Duodenal mucosa (tissue), 2 donors: ENCODE measurements around the gene LRRFIP1.
"Not testable (repeated sequence)": the region's sequence is repeated elsewhere in the genome, so short reads cannot be mapped to it uniquely, and the experiment has no call there.

ENCODE experiments used
- H3K27ac ChIP-seq: one replicate; pipeline ENCODE4 v1.7.0; 2013; ENCODE audit warnings: low read depth, low read length
- H3K27me3 ChIP-seq, 2 donors: one replicate each; pipeline ENCODE4 v1.7.0; 2013; ENCODE audit warnings: low read length in 2 of 2, control low read depth in 1 of 2; ENCODE audit not compliant: insufficient read depth in 2 of 2, control insufficient read depth in 1 of 2
- H3K36me3 ChIP-seq, 2 donors: one replicate each; pipeline ENCODE4 v1.7.0; 2013; ENCODE audit warnings: low read length in 2 of 2, control low read depth in 1 of 2; ENCODE audit not compliant: insufficient read depth in 2 of 2, control insufficient read depth in 1 of 2
- H3K4me1 ChIP-seq, 2 donors: one replicate each; pipeline ENCODE4 v1.7.0; 2013; ENCODE audit warnings: low read length in 2 of 2, control low read depth in 1 of 2; ENCODE audit not compliant: insufficient read depth in 2 of 2, control insufficient read depth in 1 of 2
- H3K4me3 ChIP-seq, 2 donors: one replicate each; pipeline ENCODE4 v1.7.0; 2013; ENCODE audit warnings: low read length in 2 of 2, low read depth in 1 of 2
- H3K9ac ChIP-seq, 2 donors: one replicate each; pipeline ENCODE4 v1.7.0; 2013; ENCODE audit warnings: low read length in 2 of 2, low read depth in 1 of 2
- H3K9me3 ChIP-seq, 2 donors: one replicate each; pipeline ENCODE4 v1.7.0; 2013; ENCODE audit warnings: low read length in 2 of 2, control low read depth in 1 of 2; ENCODE audit not compliant: control insufficient read depth in 1 of 2

LRRFIP1 gene

GRCh38 chr2:237688081-237688480 lies 60.7 kb downstream of the LRRFIP1 start:
- H3K27me3 ChIP-seq = no peaks in the 10 kb centered on the region
- no peaks in the 10 kb centered on the region for H3K36me3 ChIP-seq
- peak overlapping the region; percentile 47 for H3K27ac ChIP-seq
- no peaks in the 10 kb centered on the region for H3K9me3 ChIP-seq
- H3K4me3 ChIP-seq = no peak overlapping the region
- H3K9ac ChIP-seq = peak overlapping the region; percentile 35 to 37
- H3K4me1 ChIP-seq = peaks cover 24 to 29% of the 10 kb centered on the region in 2 donors

GRCh38 chr2:237688541-237688940 lies 61.2 kb downstream of the LRRFIP1 start:
- not testable (repeated sequence) for H3K27me3 ChIP-seq, H3K36me3 ChIP-seq, H3K9me3 ChIP-seq, H3K9ac ChIP-seq, H3K4me3 ChIP-seq
- H3K27ac ChIP-seq = peak overlapping the region; percentile 47
- H3K4me1 ChIP-seq = peaks cover 28 to 31% of the 10 kb centered on the region in 2 donors

- Histone ChIP-seq H3K9me3 (no peaks in the 10 kb centered on the region), H3K27ac (no peak overlapping the region), H3K27me3 (no peaks in the 10 kb centered on the region), H3K9ac (peak overlapping the region in 1 of 2 donors; percentile 6), H3K36me3 (no peaks in the 10 kb centered on the region), H3K4me1 (peaks cover 38 to 41% of the 10 kb centered on the region in 2 donors), H3K4me3 (no peak overlapping the region)
Measured at GRCh38 chr2:237689336-237690131, 62.1 kb downstream of the LRRFIP1 start.

GRCh38 chr2:237691029-237691907 lies 63.9 kb downstream of the LRRFIP1 start:
- Histone ChIP-seq H3K27ac (peak overlapping the region; percentile 59), H3K27me3 (no peaks in the 10 kb centered on the region), H3K4me3 (peak overlapping the region; percentile 74 to 78), H3K4me1 (peaks cover 54 to 58% of the 10 kb centered on the region in 2 donors), H3K9ac (peak overlapping the region; percentile 64 to 85), H3K9me3 (no peaks in the 10 kb centered on the region), H3K36me3 (no peaks in the 10 kb centered on the region)

GRCh38 chr2:237691908-237692600 lies 64.7 kb downstream of the LRRFIP1 start:
- Histone ChIP-seq H3K27me3 (no peaks in the 10 kb centered on the region), H3K4me1 (peaks cover 58% of the 10 kb centered on the region in 2 donors), H3K36me3 (no peaks in the 10 kb centered on the region)

GRCh38 chr2:237692601-237693290 lies 65.4 kb downstream of the LRRFIP1 start:
- Histone ChIP-seq H3K9me3 (no peaks in the 10 kb centered on the region), H3K27ac (peak overlapping the region; percentile 91), H3K27me3 (no peaks in the 10 kb centered on the region), H3K9ac (peak overlapping the region; percentile 94 to 97), H3K4me1 (peaks cover 59 to 64% of the 10 kb centered on the region in 2 donors), H3K4me3 (peak overlapping the region; percentile 94), H3K36me3 (no peaks in the 10 kb centered on the region)

More at GRCh38 chr2:237691908-237692600, 64.7 kb downstream of the LRRFIP1 start:
- Histone ChIP-seq H3K9me3 (no peaks in the 10 kb centered on the region), H3K4me3 (peak overlapping the region; percentile 94), H3K27ac (peak overlapping the region; percentile 91), H3K9ac (peak overlapping the region; percentile 94 to 97)

- peak overlapping the region; percentile 94 for H3K4me3 ChIP-seq
- no peaks in the 10 kb centered on the region for H3K27me3 ChIP-seq
- peak overlapping the region; percentile 94 to 97 for H3K9ac ChIP-seq
- H3K9me3 ChIP-seq = no peaks in the 10 kb centered on the region
- no peaks in the 10 kb centered on the region for H3K36me3 ChIP-seq
- H3K27ac ChIP-seq = peak overlapping the region; percentile 91
- peaks cover 61 to 66% of the 10 kb centered on the region in 2 donors for H3K4me1 ChIP-seq
Measured at GRCh38 chr2:237693291-237693994, 66.1 kb downstream of the LRRFIP1 start.

- H3K4me1 ChIP-seq = peaks cover 59 to 67% of the 10 kb centered on the region in 2 donors
- H3K4me3 ChIP-seq = peak overlapping the region; percentile 94
- H3K9me3 ChIP-seq = no peaks in the 10 kb centered on the region
- no peaks in the 10 kb centered on the region for H3K27me3 ChIP-seq
- H3K9ac ChIP-seq = peak overlapping the region; percentile 57 to 94
- peak overlapping the region; percentile 91 for H3K27ac ChIP-seq
- H3K36me3 ChIP-seq = no peaks in the 10 kb centered on the region
Measured at GRCh38 chr2:237694415-237695194, 67.2 kb downstream of the LRRFIP1 start.
